Heart right ventricle (tissue), 16 donors: ENCODE data around the gene ZSWIM3. TPM values are rescaled to one million over a fixed set of nuclear protein-coding genes. Genes with fewer than 3 reads are reported as not detected.
A peak's percentile ranks its signal among the peaks of the same experiment; 100 is the strongest.

ENCODE experiments used
- ATAC-seq, 8 donors: fragments of 200-7000 bp; cut with Tn5 transposase; one replicate each; pipeline ENCODE4 v1.9.1; 2020; ENCODE audit warnings: mild to moderate bottlenecking in 8 of 8, moderate library complexity in 8 of 8, moderate number of reproducible peaks in 1 of 8
- DNase-seq, 2 donors: peaks; one replicate each; pipeline ENCODE4 v3.0.0-alpha.2; 2020
- H3K27ac ChIP-seq, 10 donors: fragments of 200-600 bp; sonication (generic) in 2 of 10; one replicate each; pipeline versions ENCODE4 v1.5.0 to v1.8.0; 2020 to 2022; ENCODE audit warnings: mild to moderate bottlenecking in 3 of 10
- H3K27me3 ChIP-seq, 7 donors: fragments of 200-600 bp; one replicate each; pipeline ENCODE4 v1.8.0; 2021 to 2022; ENCODE audit warnings: mild to moderate bottlenecking in 2 of 7
- H3K36me3 ChIP-seq, 9 donors: fragments of 200-600 bp; sonication (generic) in 1 of 9; one replicate each; pipeline versions ENCODE4 v1.5.0 to v1.8.0; 2020 to 2022; ENCODE audit warnings: mild to moderate bottlenecking in 2 of 9
- H3K4me1 ChIP-seq, 9 donors: fragments of 200-600 bp; sonication (generic) in 1 of 9; one replicate each; pipeline versions ENCODE4 v1.5.0 to v1.8.0; 2020 to 2022; ENCODE audit warnings: mild to moderate bottlenecking in 4 of 9
- H3K4me3 ChIP-seq, 10 donors: fragments of 200-600 bp; sonication (generic) in 2 of 10; one replicate each; pipeline versions ENCODE4 v1.5.0 to v1.8.0; 2020 to 2022; ENCODE audit warnings: mild to moderate bottlenecking in 7 of 10, moderate library complexity in 2 of 10
- H3K9me3 ChIP-seq, 11 donors: fragments of 200-600 bp in 10 of 11; sonication (generic) in 2 of 11; one replicate each; pipeline versions ENCODE4 v1.5.0 to v1.8.0; 2013 to 2022; ENCODE audit warnings: mild to moderate bottlenecking in 2 of 11, control low read depth in 1 of 11, moderate library complexity in 1 of 11
- WGBS, 2 donors: extraction: QIAGEN DNeasy Blood & Tissue Kit; methylation state at CpG; one replicate each; pipeline ENCODE4 v1.1.7; 2013; ENCODE audit warnings: inconsistent platforms in 1 of 2; 5-methylcytosine and 5-hydroxymethylcytosine counted together
- intact Hi-C, 10 donors: fragments of 100-400 bp; cut with DNase I; formaldehyde crosslinking; loops; one replicate each; pipeline versions ENCODE4 v1.11.1 to v1.14.2; 2022
- polyA plus RNA-seq, 2 donors: library from polyadenylated mRNA; stranded (reverse); fragments of 200-250 nt; gene quantifications; one replicate each; pipeline ENCODE4 v1.2.3, GENCODE V29; 2013
- total RNA-seq, 10 donors: library from RNA; stranded (reverse); fragmentation: NEBNext Ultra II Directional in 3 of 10; extraction: Animal tissue kit (Norgen Biotek cat#: 25700) in 3 of 10; gene quantifications; one replicate each; pipeline versions ENCODE4 v1.2.1 to v1.2.4, GENCODE V29; 2021 to 2023
- TF ChIP-seq, protein P1 (sequence below), 9 donors: fragments of 200-600 bp; sonication (generic) in 2 of 9; IDR thresholded peaks; one replicate each; pipeline versions ENCODE4 v1.5.0 to v1.8.0; 2021 to 2022; ENCODE audit warnings: antibody characterized with exemption in 9 of 9, mild to moderate bottlenecking in 5 of 9, moderate library complexity in 1 of 9
- donor health status: Arrhythmogenic right ventricular cardiomyopathy.
- donor health status: ischemic (EF 13 %, LVEDD 7.1; RV severe dilation, severe dysfunction).
- donor health status: healthy with polysubstance abuse.
- donor health status: DM: no; HTN: yes; CAD: no.
- donor health status: DM: no; HTN: no; CAD: no.
- donor health status: ischemic (EF 25% LVEDD 6.9; RV normal size, moderate dysfunction).
- donor health status: ischemic (EF 25% LVEDD 5.7; RV mildly dilated, moderate dysfunction).
- donor health status: healthy.
- donor health status: DM: yes; HTN: yes; CAD: no.
- donor health status: Ischemic cardiomyopathy.
- donor health status: ischemic (EF 35%, LVEDD 5.7; RV mildly dilated, moderate dysfunction).
- donor health status: nonischemic (EF 11% LVEDD 7.7; RV severe dilation, severe dysfunction).
- donor health status: DM: yes; HTN: yes; CAD: no.
- donor health status: PGD.
- donor health status: ischemic (EF 29% LVEDD 5.4; RV normal size, mild dysfunction).
- donor health status: nonischemic (EF 23%, LVEDD 6.1; RV moderate dilation, normal function).

The ZSWIM3 gene
- total and polyA plus RNA-seq, 12 donors, result 1.4 to 2.5 (median 1.9) TPM

DNA sequence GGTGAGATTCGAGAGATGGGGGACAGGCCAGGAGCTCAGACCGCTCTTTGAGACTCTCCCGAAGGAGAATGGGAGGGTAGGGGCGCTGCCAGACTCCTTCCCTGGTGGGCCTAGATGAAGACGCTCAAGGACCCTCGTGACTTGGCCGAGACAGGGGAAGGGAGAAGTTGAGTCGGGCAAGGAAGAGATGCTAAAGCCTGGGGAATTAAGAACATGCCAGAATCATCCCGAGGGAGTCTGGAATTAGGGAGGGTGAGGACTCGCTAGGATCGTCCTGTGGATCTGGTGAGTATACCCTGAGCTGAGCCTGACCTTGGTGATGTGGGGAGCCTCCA is 44.4 kb upstream of the ZSWIM3 start:
- H3K36me3 ChIP-seq, result peaks cover 0 to 44% (median 29%) of the 10 kb centered on the region in 9 donors
- peak overlapping the region in 9 of 10 donors; percentile 33 to 75 (median 60) for H3K4me3 ChIP-seq
- no peaks in the 10 kb centered on the region for H3K27me3 ChIP-seq
- TF ChIP-seq, protein P1, sequence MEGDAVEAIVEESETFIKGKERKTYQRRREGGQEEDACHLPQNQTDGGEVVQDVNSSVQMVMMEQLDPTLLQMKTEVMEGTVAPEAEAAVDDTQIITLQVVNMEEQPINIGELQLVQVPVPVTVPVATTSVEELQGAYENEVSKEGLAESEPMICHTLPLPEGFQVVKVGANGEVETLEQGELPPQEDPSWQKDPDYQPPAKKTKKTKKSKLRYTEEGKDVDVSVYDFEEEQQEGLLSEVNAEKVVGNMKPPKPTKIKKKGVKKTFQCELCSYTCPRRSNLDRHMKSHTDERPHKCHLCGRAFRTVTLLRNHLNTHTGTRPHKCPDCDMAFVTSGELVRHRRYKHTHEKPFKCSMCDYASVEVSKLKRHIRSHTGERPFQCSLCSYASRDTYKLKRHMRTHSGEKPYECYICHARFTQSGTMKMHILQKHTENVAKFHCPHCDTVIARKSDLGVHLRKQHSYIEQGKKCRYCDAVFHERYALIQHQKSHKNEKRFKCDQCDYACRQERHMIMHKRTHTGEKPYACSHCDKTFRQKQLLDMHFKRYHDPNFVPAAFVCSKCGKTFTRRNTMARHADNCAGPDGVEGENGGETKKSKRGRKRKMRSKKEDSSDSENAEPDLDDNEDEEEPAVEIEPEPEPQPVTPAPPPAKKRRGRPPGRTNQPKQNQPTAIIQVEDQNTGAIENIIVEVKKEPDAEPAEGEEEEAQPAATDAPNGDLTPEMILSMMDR (IDR thresholded peaks at IDR 0.05), result no peak
- ATAC-seq (no peak), DNase-seq (no peak)
- intact Hi-C loops, result no loop called here
- H3K9me3 ChIP-seq, result no peaks in the 10 kb centered on the region
- peaks cover 0 to 22% (median 14%) of the 10 kb centered on the region in 9 donors for H3K4me1 ChIP-seq
- peak overlapping the region in 1 of 10 donors; percentile 59 for H3K27ac ChIP-seq
- 3 to 7% methylated on average over 11 of the region's 11 CpGs for WGBS, 2 donors

- DNase-seq, result no peak
- TF ChIP-seq, protein P1 (IDR thresholded peaks at IDR 0.05), result no peak
- Histone ChIP-seq H3K4me1 (peaks cover 0 to 25% (median 14%) of the 10 kb centered on the region in 9 donors), H3K27ac (no peak overlapping the region), H3K9me3 (no peaks in the 10 kb centered on the region), H3K36me3 (peaks cover 0 to 39% (median 26%) of the 10 kb centered on the region in 9 donors), H3K27me3 (no peaks in the 10 kb centered on the region), H3K4me3 (peak overlapping the region in 1 of 10 donors; percentile 72)
- no peak for ATAC-seq
- intact Hi-C loops, result no loop called here
- WGBS, 2 donors, result 60 to 65% methylated on average over 7 of the region's 7 CpGs
Observed at GRCh38 chr20:45813489-45813888, 43.9 kb upstream of the ZSWIM3 start.

DNA sequence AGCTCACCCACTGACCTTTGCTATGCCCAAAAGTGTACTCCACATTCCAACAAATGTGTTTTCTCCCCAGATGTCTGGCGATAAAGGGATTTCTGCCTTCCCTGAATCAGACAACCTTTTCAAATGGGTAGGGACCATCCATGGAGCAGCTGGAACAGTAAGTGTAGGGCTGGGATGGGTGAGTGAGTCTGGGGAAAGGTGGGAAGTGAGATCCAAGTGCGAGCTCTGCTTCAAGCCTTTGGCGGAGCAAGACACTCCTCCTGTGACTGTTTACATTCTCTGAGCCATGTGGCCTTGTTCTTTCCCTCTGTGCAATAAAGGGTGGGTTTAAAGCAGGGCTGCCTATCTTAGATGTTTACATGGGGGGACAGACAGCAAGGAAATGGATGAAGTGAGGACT is 43.1 kb upstream of the ZSWIM3 start:
- intact Hi-C loops, result no loop called here
- 90 to 92% methylated on average over 3 of the region's 3 CpGs for WGBS, 2 donors
- Histone ChIP-seq H3K4me1 (peaks cover 0 to 25% (median 14%) of the 10 kb centered on the region in 9 donors), H3K4me3 (no peak overlapping the region), H3K36me3 (peaks cover 0 to 31% (median 20%) of the 10 kb centered on the region in 9 donors), H3K27ac (no peak overlapping the region), H3K9me3 (no peaks in the 10 kb centered on the region), H3K27me3 (no peaks in the 10 kb centered on the region)
- ATAC-seq, result no peak
- no peak for DNase-seq
- TF ChIP-seq, protein P1 (IDR thresholded peaks at IDR 0.05), result no peak

- DNase-seq (no peak), ATAC-seq (no peak)
- TF ChIP-seq, protein P1 (IDR thresholded peaks at IDR 0.05), result no peak
- H3K4me1 ChIP-seq, result peaks cover 0 to 21% (median 8%) of the 10 kb centered on the region in 9 donors
- intact Hi-C loops, result no loop called here
- peaks cover 0 to 24% (median 11%) of the 10 kb centered on the region in 7 donors for H3K27me3 ChIP-seq
- H3K4me3 ChIP-seq, result no peak overlapping the region
- 89 to 96% methylated on average over 3 of the region's 3 CpGs for WGBS, 2 donors
- no peaks in the 10 kb centered on the region for H3K9me3 ChIP-seq
- no peak overlapping the region for H3K27ac ChIP-seq
- H3K36me3 ChIP-seq, result peaks cover 0 to 7% (median 0%) of the 10 kb centered on the region in 9 donors
Observed at GRCh38 chr20:45816951-45817350, 40.5 kb upstream of the ZSWIM3 start.
